C4-2B (cell line): ENCODE results near the gene PRUNE2.

Source experiments
- H3K27ac ChIP-seq: fragments of 450-650 bp; 2 replicates; pipeline ENCODE4 v1.5.1; 2017
- CTCF ChIP-seq: fragments of 450-650 bp; conservative IDR thresholded peaks from 2 replicates; pipeline ENCODE4 v1.5.1; 2017; ENCODE audit warnings: mild to moderate bottlenecking
- ZFX ChIP-seq: fragments of 450-650 bp; IDR thresholded peaks from 2 replicates; pipeline ENCODE4 v1.6.1; 2017

Gene PRUNE2

DNA sequence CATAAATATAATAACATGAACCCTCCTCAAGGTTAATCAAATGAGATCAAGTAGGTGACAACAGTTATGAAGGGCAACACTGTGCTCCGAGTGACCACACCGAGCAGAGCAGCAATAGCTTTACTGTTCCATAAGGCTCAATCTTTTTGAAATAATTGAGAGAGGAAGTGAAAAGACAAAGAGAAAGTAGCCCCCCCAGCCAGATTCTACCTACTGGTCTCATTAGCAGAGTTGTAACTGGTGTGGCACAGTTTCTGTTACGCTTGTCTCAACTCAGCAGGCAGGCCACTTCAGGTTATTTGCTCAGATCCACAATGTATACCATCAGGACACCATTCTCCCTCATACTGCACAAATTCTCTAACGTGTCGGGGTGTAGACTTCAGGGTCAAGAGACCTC is 14.0 kb downstream of the PRUNE2 start:
- H3K27ac ChIP-seq: no peak overlapping the region
- no peak for TF ChIP-seq CTCF
- TF ChIP-seq ZFX: no peak

DNA sequence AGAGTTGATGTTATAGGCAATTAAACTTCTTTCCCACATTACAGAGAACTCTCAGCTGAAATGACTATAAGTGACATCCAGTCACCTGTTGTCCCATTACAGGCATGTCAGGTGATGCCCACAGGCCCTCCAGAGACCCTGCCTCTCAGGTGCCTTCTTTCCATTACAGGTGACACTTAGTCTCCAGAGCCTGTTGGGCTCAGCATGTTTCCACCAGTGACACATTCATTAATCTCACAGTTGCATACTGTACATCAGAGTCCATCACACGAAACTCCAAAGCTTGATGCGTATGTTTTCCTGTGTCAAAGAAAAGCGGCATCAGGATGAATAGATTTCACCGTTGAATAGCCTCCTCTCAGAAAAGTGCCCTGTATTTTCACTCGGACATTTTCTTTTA is 14.6 kb downstream of the PRUNE2 start:
- no peak overlapping the region for H3K27ac ChIP-seq
- TF ChIP-seq CTCF: no peak
- no peak for TF ChIP-seq ZFX

DNA sequence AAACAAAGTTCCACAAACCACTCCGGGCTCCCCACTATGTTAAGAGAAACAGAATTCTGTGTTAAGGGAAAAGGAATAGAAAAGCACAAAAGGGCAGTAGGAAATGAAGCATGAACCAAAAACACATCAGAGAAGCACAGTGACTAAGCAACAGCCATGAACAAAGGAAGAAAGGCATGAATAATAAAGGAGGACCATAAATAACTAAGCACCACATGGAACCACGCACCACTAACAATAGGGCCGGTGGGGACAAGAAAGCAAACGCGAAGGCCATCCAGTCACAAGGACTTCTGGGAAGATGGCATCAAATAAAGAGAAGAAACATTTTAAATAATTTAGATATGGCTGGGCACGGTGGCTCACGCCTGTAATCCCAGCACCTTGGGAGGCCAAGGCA is 18.0 kb downstream of the PRUNE2 start:
- TF ChIP-seq ZFX (no peak), CTCF (no peak)
- H3K27ac ChIP-seq: no peak overlapping the region

GRCh38 chr9:76887003-76887821 is 18.7 kb downstream of the PRUNE2 start:
- no peak overlapping the region for H3K27ac ChIP-seq
- TF ChIP-seq ZFX: no peak
- 0 out of 2 replicates have a peak, but pooled peaks have one; percentile 10 for TF ChIP-seq CTCF

- no peak for TF ChIP-seq CTCF
- TF ChIP-seq ZFX: no peak
- no peak overlapping the region for H3K27ac ChIP-seq
Observed at GRCh38 chr9:76886318-76886717, 19.6 kb downstream of the PRUNE2 start.

DNA sequence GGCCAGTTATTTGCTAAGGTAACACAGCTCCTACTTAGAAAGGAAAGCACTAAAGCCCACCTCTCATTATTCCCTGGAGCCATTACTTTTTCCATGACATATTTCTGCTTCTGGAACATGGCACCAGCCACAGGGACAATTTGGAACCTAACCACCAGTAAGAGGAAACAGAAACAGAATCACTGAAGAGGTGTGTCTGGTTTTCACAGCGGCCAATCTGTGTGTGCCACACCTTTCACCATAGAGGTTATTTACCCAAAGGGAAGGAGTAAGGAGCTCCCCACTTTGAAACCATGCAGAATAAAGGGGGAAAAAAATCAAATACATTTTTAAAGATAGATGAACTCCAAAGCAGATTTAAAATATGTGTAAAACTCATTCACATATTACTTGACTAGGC is 21.1 kb downstream of the PRUNE2 start:
- TF ChIP-seq ZFX: no peak
- TF ChIP-seq CTCF: no peak
- H3K27ac ChIP-seq: no peak overlapping the region

DNA sequence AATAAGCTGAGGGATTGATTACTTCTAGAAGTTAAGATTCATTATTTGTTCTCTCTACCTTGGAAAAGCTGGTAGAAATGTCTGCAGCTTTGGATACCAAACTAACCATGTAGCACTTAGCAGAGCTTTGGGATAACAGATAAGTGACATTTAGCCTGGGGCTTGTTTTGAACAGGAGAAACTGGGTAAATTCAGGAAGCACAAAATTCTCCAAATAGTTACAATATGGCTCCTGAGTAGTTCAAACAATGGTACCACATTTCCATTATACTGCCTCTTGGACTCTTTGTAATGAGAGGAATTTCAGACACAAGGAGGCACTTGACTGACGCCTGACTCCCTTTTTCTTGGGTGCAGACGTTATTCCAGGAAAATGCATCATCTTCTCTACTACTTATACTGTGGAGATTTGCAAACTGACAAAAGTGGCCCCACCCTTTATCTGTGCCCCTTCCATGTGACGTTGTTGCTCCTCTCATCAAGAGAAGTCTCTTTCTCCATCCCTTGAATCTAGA is 22.5 kb downstream of the PRUNE2 start:
- no peak overlapping the region for H3K27ac ChIP-seq
- TF ChIP-seq CTCF (no peak), ZFX (no peak)
